Measurements from ENCODE around the gene MFSD6.
A peak's percentile ranks its signal among the peaks of the same experiment; 100 is the strongest.

Gene MFSD6

DNA sequence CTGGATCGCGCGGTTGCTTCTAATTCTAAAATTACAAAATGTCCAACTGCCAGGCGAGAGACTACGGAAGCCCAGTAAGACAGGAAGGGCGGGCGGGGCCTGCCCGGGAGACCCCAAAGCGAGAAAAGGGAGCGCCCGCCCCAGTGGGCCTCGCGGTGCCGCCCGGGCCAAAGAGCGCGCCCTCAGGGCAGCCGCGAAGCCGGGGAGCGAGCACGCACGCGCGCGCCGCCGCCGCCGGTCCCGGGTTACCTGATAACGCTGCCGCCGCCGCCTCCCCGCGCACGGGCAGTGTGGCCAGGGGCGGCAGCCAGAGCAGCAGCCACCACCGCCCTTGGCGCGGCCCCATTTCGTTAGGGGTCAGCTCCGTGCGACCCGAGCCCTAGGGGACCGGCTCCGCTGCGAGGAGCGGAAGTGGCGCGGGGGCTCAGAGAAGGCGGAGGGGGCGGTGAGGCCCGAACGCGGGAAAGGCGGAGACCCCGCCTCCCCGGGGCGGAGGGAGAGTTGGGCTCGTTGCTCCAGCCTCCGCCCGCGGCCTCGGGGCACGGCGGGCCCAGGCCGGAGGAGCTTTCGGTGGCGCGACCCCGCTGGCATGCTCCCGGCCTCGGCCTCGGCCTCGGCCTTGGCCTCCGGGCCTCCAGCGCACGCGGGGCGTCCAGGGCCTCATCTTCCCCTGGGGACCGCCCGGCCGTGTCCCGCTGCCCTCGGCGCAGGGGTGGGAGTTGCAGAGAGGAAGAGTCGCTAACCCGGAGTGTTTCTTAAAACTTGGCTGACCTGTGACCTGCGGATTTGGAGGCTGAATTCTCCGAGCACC lies 126.4 kb downstream of the MFSD6 start, which contains the start of gene NEMP2:
Gene NEMP2 (minus strand): TSS at position 413 of the 811 bp plus-strand sequence. CDS start 67 bp downstream, at position 346.
- DNase-seq = peak; percentile 66

DNA sequence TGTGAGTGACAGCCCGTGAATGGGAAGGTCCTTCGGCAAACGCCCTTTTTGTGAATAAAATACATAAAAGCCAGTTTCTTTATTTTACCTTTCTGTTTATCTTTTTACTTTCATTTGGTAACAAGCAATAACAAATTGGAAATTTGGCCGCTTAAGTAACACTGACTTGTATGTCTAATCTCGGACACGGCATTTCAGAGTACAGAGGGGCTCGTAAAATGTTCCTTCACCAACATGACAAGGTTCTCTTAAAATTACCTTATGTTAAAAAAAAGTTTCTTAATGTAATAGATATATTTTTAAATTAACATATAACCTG lies 126.9 kb downstream of the MFSD6 start:
- no peak for DNase-seq

DNA sequence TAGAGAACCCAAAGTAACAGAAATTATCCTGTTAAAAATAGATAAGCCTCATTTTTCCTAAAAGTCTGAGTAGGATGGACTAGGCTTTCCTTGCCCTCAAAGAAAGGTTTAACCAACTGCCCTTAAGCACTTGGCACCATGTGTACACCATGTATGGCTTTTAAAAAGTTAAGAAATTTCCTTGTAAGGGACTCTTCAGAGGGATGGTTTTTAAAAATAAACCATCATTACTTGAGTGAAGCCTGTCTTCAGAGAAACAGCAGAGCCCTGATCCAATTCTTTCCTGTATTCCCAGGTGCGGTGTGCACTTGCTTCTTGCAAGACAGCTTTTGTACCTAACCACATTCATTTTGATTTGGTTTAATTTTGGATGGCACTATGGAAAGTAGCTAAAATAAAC lies 127.4 kb downstream of the MFSD6 start:
- no peak for DNase-seq

DNA sequence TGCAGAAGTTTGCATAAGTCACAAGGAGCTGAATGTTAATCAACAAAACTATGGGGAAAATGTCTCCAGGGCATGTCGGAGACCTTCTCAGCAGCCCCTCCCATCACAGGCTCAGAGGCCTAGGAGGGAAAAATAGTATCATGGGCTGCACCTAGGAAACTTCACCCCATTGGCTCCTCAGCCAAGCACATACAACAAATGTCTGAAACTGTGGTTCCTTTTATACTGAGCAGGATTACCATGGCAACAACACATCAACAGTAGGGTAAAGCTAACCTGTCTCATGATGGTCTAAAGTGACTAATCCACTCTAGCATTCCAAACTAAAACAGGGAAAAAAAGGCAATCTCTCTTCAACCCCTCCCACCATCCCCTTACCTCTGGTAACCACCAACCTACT lies 129.6 kb downstream of the MFSD6 start:
- no peak for DNase-seq

DNA sequence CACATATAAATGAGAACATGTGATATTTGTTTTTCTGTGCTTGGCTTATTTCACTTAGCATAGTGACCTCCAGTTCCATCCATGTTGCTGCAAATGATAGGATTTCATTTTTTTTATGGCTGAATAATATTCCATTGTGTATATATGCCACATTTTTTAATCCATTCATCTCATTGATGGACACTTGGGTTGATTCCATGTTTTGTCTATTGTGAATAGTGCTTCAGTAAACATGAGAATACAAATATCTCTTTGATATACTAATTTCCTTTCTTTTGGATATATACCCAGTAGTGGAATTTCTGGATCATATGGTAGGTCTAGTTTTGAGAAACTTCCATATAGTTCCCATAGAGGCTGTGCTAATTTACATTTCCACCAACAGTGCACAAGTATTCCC lies 130.0 kb downstream of the MFSD6 start:
- DNase-seq = no peak

DNA sequence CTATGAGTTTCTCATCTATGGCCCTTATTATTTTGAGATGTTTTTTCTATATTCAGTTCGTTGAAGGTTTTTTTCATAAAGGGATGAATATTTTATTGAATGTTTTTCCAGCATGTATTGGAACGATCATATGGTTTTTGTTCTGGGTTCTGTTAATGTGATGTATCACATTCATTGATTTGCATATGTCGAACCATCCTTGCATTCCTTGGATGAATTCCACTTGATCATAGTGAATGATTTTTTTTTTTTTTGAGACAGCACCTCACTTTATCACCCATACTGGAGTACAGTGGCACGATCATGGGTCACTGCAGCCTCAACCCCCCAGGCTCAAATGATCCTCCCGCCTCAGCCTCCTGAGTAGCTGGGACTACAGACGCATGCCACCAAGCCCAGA lies 131.9 kb downstream of the MFSD6 start:
- DNase-seq = no peak

DNA sequence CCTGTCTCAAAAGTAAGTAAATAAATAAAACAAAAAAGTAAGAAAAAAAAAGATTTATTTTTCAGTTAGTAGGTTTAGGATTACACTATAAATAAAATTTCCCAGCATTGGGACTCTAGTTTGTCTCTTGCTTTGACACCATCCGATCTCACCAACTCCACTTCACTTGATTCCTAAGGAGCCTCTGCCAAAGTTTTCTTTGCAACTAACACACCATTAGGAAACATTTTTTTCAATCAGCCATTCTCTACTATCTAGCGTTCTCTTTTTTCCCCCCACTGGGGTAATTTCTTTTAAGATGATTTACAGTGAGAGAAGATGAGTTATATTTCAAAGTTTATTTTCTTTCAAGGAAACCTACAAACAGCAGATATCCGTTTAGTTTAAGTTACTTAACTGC lies 136.9 kb downstream of the MFSD6 start:
- DNase-seq = no peak

DNA sequence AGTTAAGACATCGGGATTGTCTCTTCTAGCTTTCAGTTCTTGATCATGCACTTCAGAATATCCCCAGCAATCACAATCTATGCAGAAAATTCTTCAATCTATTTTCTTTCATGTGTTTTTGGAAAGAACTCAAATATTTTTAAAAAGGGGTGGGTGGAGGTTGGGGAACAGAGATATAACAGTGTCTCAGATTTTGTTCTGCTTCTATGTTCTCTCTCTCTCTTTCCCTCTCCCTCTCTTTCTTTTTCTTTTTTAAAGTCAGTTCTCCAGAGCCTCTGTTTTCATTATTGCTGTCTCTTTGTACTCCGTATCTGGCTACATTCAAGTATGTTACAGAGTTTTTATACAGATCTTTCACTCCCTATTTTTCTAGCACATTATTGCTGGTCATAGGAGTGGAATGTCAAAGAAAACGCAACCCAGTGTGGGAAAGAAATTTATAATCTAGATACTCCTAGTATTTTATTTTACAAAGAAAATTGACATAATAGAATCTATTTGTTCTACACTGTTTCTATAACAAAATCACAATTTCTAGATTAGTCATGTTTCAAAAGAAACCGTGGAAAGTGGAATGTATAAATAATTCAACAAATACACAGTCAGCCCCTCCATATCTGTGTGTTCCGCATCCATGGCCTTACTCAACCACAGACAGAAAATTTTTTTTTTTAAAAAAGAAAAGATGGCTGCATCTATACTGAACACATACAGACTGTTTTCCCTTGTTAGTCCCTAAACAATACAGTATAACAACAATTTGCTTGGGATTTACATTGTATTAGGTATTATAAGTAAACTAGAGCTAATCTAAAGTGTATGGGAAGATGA lies 137.6 kb downstream of the MFSD6 start:
- DNase-seq = no peak

DNA sequence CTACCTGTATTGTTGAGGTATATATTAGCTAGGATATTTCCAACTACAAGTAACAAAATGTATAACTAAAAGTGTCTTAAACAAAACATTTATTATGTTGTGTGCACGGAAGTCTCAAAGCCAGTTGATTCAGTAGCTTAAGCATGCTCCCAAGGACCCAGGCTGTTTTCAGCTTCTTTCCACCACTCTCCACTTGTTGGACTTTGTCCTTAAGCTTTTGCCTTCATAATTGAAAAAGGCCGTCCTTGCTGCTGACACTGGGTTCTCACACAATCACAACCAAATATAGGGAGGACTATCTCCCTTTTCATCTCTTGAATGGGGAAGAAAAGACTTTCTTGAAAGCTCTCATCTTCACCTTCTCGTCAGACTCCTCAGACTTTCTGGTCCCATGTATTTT lies 138.6 kb downstream of the MFSD6 start:
- no peak for DNase-seq

DNA sequence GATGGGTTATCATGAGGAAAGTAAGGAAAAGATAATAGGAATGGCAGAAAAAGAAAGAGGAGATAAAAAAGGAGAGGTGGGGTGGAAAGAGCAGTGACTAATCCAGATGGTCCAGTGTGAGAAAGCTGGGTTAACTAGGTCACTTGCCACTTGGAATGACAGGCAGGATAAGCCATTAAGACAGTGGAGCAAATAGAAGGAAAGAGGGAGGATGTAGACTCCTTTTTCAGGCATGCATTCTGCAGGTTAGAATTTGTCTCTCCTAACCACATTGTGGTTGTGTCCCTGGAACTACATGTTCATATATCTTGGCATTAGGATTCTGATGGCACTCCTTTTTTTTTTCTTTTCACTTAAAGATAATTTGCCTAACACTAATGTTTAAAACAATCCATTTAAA lies 139.7 kb downstream of the MFSD6 start:
- no peak for DNase-seq

DNA sequence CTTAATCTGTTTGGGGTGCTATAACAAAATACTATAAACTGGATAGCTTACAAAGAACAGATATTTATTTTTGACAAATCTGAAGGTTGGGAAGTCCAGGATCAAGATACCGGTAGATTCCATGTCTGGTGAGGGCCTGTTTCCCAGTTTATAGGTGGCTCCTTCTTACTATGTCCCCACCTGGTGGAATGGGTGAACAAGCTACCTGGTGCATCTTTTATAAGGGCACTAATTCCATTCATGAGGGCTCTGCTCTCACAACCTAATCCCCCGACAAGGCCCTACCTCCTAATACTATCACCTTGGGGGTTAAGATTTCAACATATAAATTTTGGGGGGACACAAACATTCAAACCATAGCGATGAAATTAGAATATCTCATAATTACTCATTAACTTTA lies 142.0 kb downstream of the MFSD6 start:
- DNase-seq = no peak

All from activated T-cell treated with anti-CD3 and anti-CD28 coated beads for 4 hours (primary cell).